ENCODE results near the gene ENDOU. TPM values are rescaled to one million over a fixed set of nuclear protein-coding genes. Genes with fewer than 3 reads are reported as not detected.

Gene ENDOU
- total RNA-seq, 1 experiment from 2014 or later = not detected

- H3K27ac ChIP-seq = no peak overlapping the region
- H3K27me3 ChIP-seq = peaks cover 4% of the 10 kb centered on the region; the same call in 1 of the 2 replicates
- peaks cover 13% of the 10 kb centered on the region for H3K4me1 ChIP-seq
- H3K9me3 ChIP-seq (replicated peaks) = no peaks in the 10 kb centered on the region
- no peak overlapping the region for H3K4me3 ChIP-seq
- H3K36me3 ChIP-seq = no peaks in the 10 kb centered on the region
- no peak for DNase-seq
These were observed 38.4 kb upstream of the ENDOU start for GRCh38 chr12:47763481-47764346.

GRCh38 chr12:47762850-47763465 lies 37.7 kb upstream of the ENDOU start:
- H3K36me3 ChIP-seq = no peaks in the 10 kb centered on the region

GRCh38 chr12:47758834-47759690 lies 33.8 kb upstream of the ENDOU start, which contains the start of gene RAPGEF3:
Gene RAPGEF3 (minus strand): TSS chr12:47758880. CDS start chr12:47758556, 324 bp downstream.
- H3K4me1 ChIP-seq = peaks cover 6% of the 10 kb centered on the region

More at GRCh38 chr12:47762850-47763465, 37.7 kb upstream of the ENDOU start:
- Histone ChIP-seq H3K9me3 (replicated peaks) (no peaks in the 10 kb centered on the region), H3K27me3 (peaks cover 4% of the 10 kb centered on the region; the same call in 1 of the 2 replicates), H3K4me3 (no peak overlapping the region), H3K27ac (no peak overlapping the region), H3K4me1 (peaks cover 8% of the 10 kb centered on the region)
- DNase-seq = no peak

GRCh38 chr12:47758584-47758833 lies 33.2 kb upstream of the ENDOU start:
- Histone ChIP-seq H3K4me3 (peak overlapping the region; percentile 63), H3K36me3 (no peaks in the 10 kb centered on the region), H3K4me1 (peaks cover 12% of the 10 kb centered on the region), H3K27ac (no peak overlapping the region), H3K9me3 (replicated peaks) (no peaks in the 10 kb centered on the region), H3K27me3 (peaks cover 4% of the 10 kb centered on the region; the same call in 1 of the 2 replicates)
- no peak for DNase-seq

More at GRCh38 chr12:47758834-47759690, 33.8 kb upstream of the ENDOU start, which contains the start of gene RAPGEF3:
- no peaks in the 10 kb centered on the region for H3K9me3 ChIP-seq (replicated peaks)
- no peaks in the 10 kb centered on the region for H3K36me3 ChIP-seq
- H3K27me3 ChIP-seq = peaks cover 4% of the 10 kb centered on the region; the same call in 1 of the 2 replicates
- DNase-seq = peak; percentile 85 to 87
- peak within 1 kb of the TSS; percentile 63 for H3K4me3 ChIP-seq
- no peak within 1 kb of the TSS for H3K27ac ChIP-seq

- Histone ChIP-seq H3K4me1 (peaks cover 16% of the 10 kb centered on the region), H3K27me3 (peaks cover 4% of the 10 kb centered on the region; the same call in 1 of the 2 replicates), H3K36me3 (no peaks in the 10 kb centered on the region), H3K27ac (no peak overlapping the region), H3K4me3 (peak overlapping the region; percentile 63), H3K9me3 (replicated peaks) (no peaks in the 10 kb centered on the region)
- DNase-seq = no peak
These were observed 32.7 kb upstream of the ENDOU start for GRCh38 chr12:47757840-47758583.

- Histone ChIP-seq H3K4me3 (no peak overlapping the region), H3K27me3 (peaks cover 4% of the 10 kb centered on the region; the same call in 1 of the 2 replicates), H3K27ac (no peak overlapping the region), H3K9me3 (replicated peaks) (no peaks in the 10 kb centered on the region), H3K36me3 (no peaks in the 10 kb centered on the region), H3K4me1 (peaks cover 16% of the 10 kb centered on the region)
- DNase-seq = no peak
These were observed 32.1 kb upstream of the ENDOU start for GRCh38 chr12:47757364-47757839.

GRCh38 chr12:47755655-47756562 lies 30.6 kb upstream of the ENDOU start:
- Histone ChIP-seq H3K9me3 (replicated peaks) (no peaks in the 10 kb centered on the region), H3K27me3 (peaks cover 7% of the 10 kb centered on the region; the same call in 1 of the 2 replicates), H3K4me3 (no peak overlapping the region), H3K36me3 (no peaks in the 10 kb centered on the region), H3K4me1 (peaks cover 27% of the 10 kb centered on the region), H3K27ac (no peak overlapping the region)
- DNase-seq = no peak

- Histone ChIP-seq H3K27ac (no peak overlapping the region), H3K9me3 (replicated peaks) (no peaks in the 10 kb centered on the region), H3K4me3 (no peak overlapping the region), H3K27me3 (0 out of 2 replicates have a peak, but pooled peaks cover 4% of the 10 kb centered on the region), H3K4me1 (peaks cover 28% of the 10 kb centered on the region), H3K36me3 (no peaks in the 10 kb centered on the region)
- DNase-seq = no peak
These were observed 29.6 kb upstream of the ENDOU start for GRCh38 chr12:47754881-47755280.

GRCh38 chr12:47754126-47754525 lies 28.8 kb upstream of the ENDOU start:
- DNase-seq = no peak
- Histone ChIP-seq H3K27ac (no peak overlapping the region), H3K9me3 (replicated peaks) (no peaks in the 10 kb centered on the region), H3K27me3 (0 out of 2 replicates have a peak, but pooled peaks cover 4% of the 10 kb centered on the region), H3K4me1 (peaks cover 28% of the 10 kb centered on the region), H3K4me3 (no peak overlapping the region), H3K36me3 (no peaks in the 10 kb centered on the region)

- Histone ChIP-seq H3K4me3 (no peak overlapping the region), H3K27ac (no peak overlapping the region), H3K27me3 (0 out of 2 replicates have a peak, but pooled peaks cover 4% of the 10 kb centered on the region), H3K4me1 (peaks cover 26% of the 10 kb centered on the region), H3K9me3 (replicated peaks) (no peaks in the 10 kb centered on the region), H3K36me3 (no peaks in the 10 kb centered on the region)
- DNase-seq = peak in 1 of 2 experiments; percentile 43
These were observed 28.0 kb upstream of the ENDOU start for GRCh38 chr12:47753021-47754001.

- H3K4me3 ChIP-seq = no peak overlapping the region
- no peaks in the 10 kb centered on the region for H3K9me3 ChIP-seq (replicated peaks)
- H3K36me3 ChIP-seq = no peaks in the 10 kb centered on the region
- no peak for DNase-seq
- H3K27me3 ChIP-seq = 0 out of 2 replicates have a peak, but pooled peaks cover 4% of the 10 kb centered on the region
- H3K4me1 ChIP-seq = peaks cover 26% of the 10 kb centered on the region
- H3K27ac ChIP-seq = no peak overlapping the region
These were observed 27.3 kb upstream of the ENDOU start for GRCh38 chr12:47752552-47752951.

- no peaks in the 10 kb centered on the region for H3K9me3 ChIP-seq (replicated peaks)
- H3K4me3 ChIP-seq = no peak overlapping the region
- no peak for DNase-seq
These were observed 26.8 kb upstream of the ENDOU start for GRCh38 chr12:47752121-47752520.

More at GRCh38 chr12:47752121-47752520, 26.8 kb upstream of the ENDOU start:
- Histone ChIP-seq H3K27me3 (peaks cover 4% of the 10 kb centered on the region; the same call in 1 of the 2 replicates), H3K36me3 (no peaks in the 10 kb centered on the region), H3K27ac (no peak overlapping the region), H3K4me1 (peaks cover 26% of the 10 kb centered on the region)

Measured in SJCRH30 (cell line).